Activated CD8-positive, alpha-beta T cell treated with anti-CD3 and anti-CD28 coated beads, Interleukin-2, amount 10 ng/mL, durations not matched to agents 7 days and 5 days (primary cell): ENCODE measurements around the gene CGREF1. TPM values are rescaled to one million over a fixed set of nuclear protein-coding genes. Genes with fewer than 3 reads are reported as not detected.

Source experiments
- ATAC-seq: fragments of 150-1000 bp; cut with Tn5 transposase; one replicate; pipeline ENCODE4 v1.10.0; 2021; ENCODE audit warnings: moderate library complexity
- CTCF ChIA-PET: fragments of 350-600 bp; sonication (Branson Sonifier 250); formaldehyde crosslinking; loops from one replicate; lab custom pipeline; 2021; ENCODE audit warnings: antibody characterized with exemption; lab: Charles Lee
- POLR2A ChIA-PET: fragments of 350-600 bp; sonication (Branson Sonifier 250); formaldehyde crosslinking; loops from one replicate; lab custom pipeline; 2021; ENCODE audit warnings: antibody characterized with exemption; lab: Charles Lee
- DNase-seq: peaks from one replicate; pipeline ENCODE4 v3.0.0-alpha.2; 2020
- H3K27ac Mint-ChIP-seq: one replicate; pipeline ENCODE4 v1.8.0; 2021; ENCODE audit warnings: mild to moderate bottlenecking, mixed read lengths
- H3K27me3 Mint-ChIP-seq: one replicate; pipeline ENCODE4 v1.8.0; 2021; ENCODE audit warnings: low read depth, mixed read lengths
- H3K36me3 Mint-ChIP-seq: one replicate; pipeline ENCODE4 v1.8.0; 2021; ENCODE audit warnings: low read depth, mixed read lengths
- H3K4me1 Mint-ChIP-seq: one replicate; pipeline ENCODE4 v1.8.0; 2021; ENCODE audit warnings: low read depth, mixed read lengths
- H3K4me3 Mint-ChIP-seq: one replicate; pipeline ENCODE4 v1.8.0; 2021; ENCODE audit warnings: mild to moderate bottlenecking, mixed read lengths
- H3K9me3 Mint-ChIP-seq: one replicate; pipeline ENCODE4 v1.8.0; 2022; ENCODE audit warnings: mixed read lengths; ENCODE audit not compliant: insufficient read depth
- total RNA-seq, 2 experiments: library from RNA; stranded (reverse); gene quantifications; one replicate each; pipeline ENCODE4 v1.2.3, GENCODE V29; 2021

CGREF1 gene
- total RNA-seq, 2 experiments from 2014 or later = 0.61 to 0.94 TPM

GRCh38 chr2:27085062-27085672, 33.8 kb downstream of the CGREF1 start:
- Mint-ChIP-seq H3K36me3 (no peaks in the 10 kb centered on the region), H3K4me1 (peaks cover 67% of the 10 kb centered on the region), H3K27me3 (no peaks in the 10 kb centered on the region), H3K9me3 (no peaks in the 10 kb centered on the region), H3K27ac (peak overlapping the region; percentile 84), H3K4me3 (peak overlapping the region; percentile 80)
- ChIA-PET CTCF (interaction anchor here (0.9 to 1.7 kb wide), 5 partner anchors 14 to 123 kb away, joined by 3 to 8 read pairs (median 6); partner anchors contain the start of genes AGBL5 and OST4), POLR2A (interaction anchor here (0.7 to 1.9 kb wide), 6 partner anchors 11 to 375 kb away, joined by 3 to 12 read pairs (median 5); partner anchors contain the start of genes OST4, PREB and SNX17)
- DNase-seq (no peak), ATAC-seq (no peak)

- H3K27me3 Mint-ChIP-seq = no peaks in the 10 kb centered on the region
- peak overlapping the region; percentile 80 for H3K4me3 Mint-ChIP-seq
- no peak for DNase-seq
- no peak for ATAC-seq
- H3K4me1 Mint-ChIP-seq = peaks cover 65% of the 10 kb centered on the region
- H3K9me3 Mint-ChIP-seq = no peaks in the 10 kb centered on the region
- H3K36me3 Mint-ChIP-seq = no peaks in the 10 kb centered on the region
- H3K27ac Mint-ChIP-seq = peak overlapping the region; percentile 61
- ChIA-PET CTCF (interaction anchor here (1.2 to 1.7 kb wide), 4 partner anchors 13 to 122 kb away, joined by 5 to 8 read pairs (median 6); partner anchors contain the start of genes AGBL5 and OST4), POLR2A (interaction anchor here (1.0 to 1.7 kb wide), 3 partner anchors 13 to 128 kb away, joined by 3 to 12 read pairs (median 4); partner anchors contain the start of genes ATRAID, OST4 and SLC5A6)
Measured at GRCh38 chr2:27084297-27085061, 34.4 kb downstream of the CGREF1 start.

GRCh38 chr2:27083410-27084296, 35.3 kb downstream of the CGREF1 start:
- ChIA-PET CTCF (interaction anchor here (1.1 to 3.4 kb wide), 4 partner anchors 12 to 122 kb away, joined by 3 to 28 read pairs (median 6); partner anchors contain the start of genes AGBL5 and OST4), POLR2A (interaction anchor here (0.9 to 4.5 kb wide), 5 partner anchors 11 to 128 kb away, joined by 3 to 34 read pairs (median 4); partner anchors contain the start of genes ATRAID, OST4 and SLC5A6)
- peak overlapping the region; percentile 43 for H3K27ac Mint-ChIP-seq
- DNase-seq = no peak
- no peak for ATAC-seq
- no peaks in the 10 kb centered on the region for H3K9me3 Mint-ChIP-seq
- H3K4me3 Mint-ChIP-seq = no peak overlapping the region
- peaks cover 58% of the 10 kb centered on the region for H3K4me1 Mint-ChIP-seq
- H3K36me3 Mint-ChIP-seq = no peaks in the 10 kb centered on the region
- H3K27me3 Mint-ChIP-seq = no peaks in the 10 kb centered on the region

GRCh38 chr2:27082773-27083409, 36.0 kb downstream of the CGREF1 start:
- Mint-ChIP-seq H3K36me3 (no peaks in the 10 kb centered on the region), H3K9me3 (no peaks in the 10 kb centered on the region), H3K27me3 (no peaks in the 10 kb centered on the region), H3K27ac (peak overlapping the region; percentile 67), H3K4me1 (peaks cover 54% of the 10 kb centered on the region), H3K4me3 (no peak overlapping the region)
- ATAC-seq (no peak), DNase-seq (no peak)
- POLR2A ChIA-PET = interaction anchor here (0.8 to 4.5 kb wide), 5 partner anchors 11 to 129 kb away, joined by 3 to 34 read pairs (median 4); partner anchors contain the start of genes ATRAID, OST4 and SLC5A6
- CTCF ChIA-PET = interaction anchor here (1.1 to 3.4 kb wide), 2 partner anchors 11 to 51 kb away, joined by 3 to 28 read pairs; partner anchors contain the start of gene OST4

GRCh38 chr2:27081984-27082772, 36.8 kb downstream of the CGREF1 start:
- H3K9me3 Mint-ChIP-seq = no peaks in the 10 kb centered on the region
- CTCF ChIA-PET = interaction anchor here (0.7 to 3.4 kb wide), 6 partner anchors 10 to 952 kb away, joined by 3 to 28 read pairs (median 4); partner anchors contain the start of genes AGBL5 and OST4
- peak overlapping the region; percentile 72 for H3K4me3 Mint-ChIP-seq
- POLR2A ChIA-PET = interaction anchor here (0.8 to 4.5 kb wide), 7 partner anchors 10 to 130 kb away, joined by 3 to 34 read pairs (median 3); partner anchors contain the start of genes AGBL5, ATRAID, OST4 and SLC5A6
- DNase-seq (no peak), ATAC-seq (no peak)
- H3K4me1 Mint-ChIP-seq = peaks cover 53% of the 10 kb centered on the region
- H3K27me3 Mint-ChIP-seq = no peaks in the 10 kb centered on the region
- H3K36me3 Mint-ChIP-seq = no peaks in the 10 kb centered on the region
- peak overlapping the region; percentile 98 for H3K27ac Mint-ChIP-seq

GRCh38 chr2:27080603-27080936, 38.4 kb downstream of the CGREF1 start:
- H3K4me1 Mint-ChIP-seq = peaks cover 60% of the 10 kb centered on the region
- H3K4me3 Mint-ChIP-seq = peak overlapping the region; percentile 6
- H3K9me3 Mint-ChIP-seq = no peaks in the 10 kb centered on the region
- no peak for ATAC-seq
- ChIA-PET POLR2A (interaction anchor here (1.3 to 4.5 kb wide), 3 partner anchors 8 to 30 kb away, joined by 5 to 34 read pairs (median 16); partner anchors contain the start of genes AGBL5 and OST4), CTCF (interaction anchor here (1.0 to 3.4 kb wide), 7 partner anchors 9 to 199 kb away, joined by 3 to 28 read pairs (median 5); partner anchors contain the start of genes AGBL5, OST4 and PREB)
- H3K27me3 Mint-ChIP-seq = no peaks in the 10 kb centered on the region
- DNase-seq = peak; percentile 30
- H3K36me3 Mint-ChIP-seq = no peaks in the 10 kb centered on the region
- peak overlapping the region; percentile 98 for H3K27ac Mint-ChIP-seq

GRCh38 chr2:27080140-27080469, 38.8 kb downstream of the CGREF1 start:
- DNase-seq = no peak
- peaks cover 60% of the 10 kb centered on the region for H3K4me1 Mint-ChIP-seq
- no peak for ATAC-seq
- no peaks in the 10 kb centered on the region for H3K27me3 Mint-ChIP-seq
- peak overlapping the region; percentile 98 for H3K27ac Mint-ChIP-seq
- no peak overlapping the region for H3K4me3 Mint-ChIP-seq
- no peaks in the 10 kb centered on the region for H3K9me3 Mint-ChIP-seq
- POLR2A ChIA-PET = interaction anchor here (2.2 to 4.5 kb wide), 2 partner anchors 8 to 29 kb away, joined by 16 to 34 read pairs; partner anchors contain the start of genes AGBL5 and OST4
- no peaks in the 10 kb centered on the region for H3K36me3 Mint-ChIP-seq
- CTCF ChIA-PET = interaction anchor here (1.3 to 3.4 kb wide), 2 partner anchors 8 to 31 kb away, joined by 4 to 28 read pairs; partner anchors contain the start of gene OST4

GRCh38 chr2:27079233-27080139, 39.4 kb downstream of the CGREF1 start:
- ATAC-seq (no peak), DNase-seq (no peak)
- Mint-ChIP-seq H3K27me3 (no peaks in the 10 kb centered on the region), H3K9me3 (no peaks in the 10 kb centered on the region), H3K36me3 (no peaks in the 10 kb centered on the region), H3K4me1 (peaks cover 61% of the 10 kb centered on the region), H3K4me3 (no peak overlapping the region), H3K27ac (peak overlapping the region; percentile 98)
- CTCF ChIA-PET = no interaction called here
- POLR2A ChIA-PET = interaction anchor here (4.5 kb wide), 1 partner anchor 7 kb away, joined by 34 read pairs; the partner anchor contains the start of gene OST4
